ENCODE measurements around the gene PHLPP2.

DNA sequence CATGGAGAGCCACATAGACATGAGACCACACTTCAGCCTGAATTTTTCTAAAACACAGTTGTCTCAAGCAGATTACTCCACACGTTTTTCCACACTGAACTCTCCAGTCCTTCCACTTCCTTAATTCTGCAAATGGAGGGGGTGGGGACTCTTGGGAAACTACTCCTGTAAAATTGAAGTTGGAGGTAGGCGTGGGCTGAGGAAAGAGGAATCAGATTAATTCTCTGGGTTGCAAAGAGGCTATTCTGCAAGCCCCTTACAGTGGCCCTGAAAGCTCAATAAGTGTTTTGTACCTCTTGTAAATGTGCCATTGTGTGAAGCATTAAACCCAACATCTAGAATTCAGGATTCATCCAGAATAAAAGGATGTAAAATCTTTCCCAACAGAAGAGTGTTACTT, 88.9 kb downstream of the PHLPP2 start:
- no peak for TF ChIP-seq POLR2A (IDR thresholded peaks at IDR 0.05)
- TF ChIP-seq, protein P1, sequence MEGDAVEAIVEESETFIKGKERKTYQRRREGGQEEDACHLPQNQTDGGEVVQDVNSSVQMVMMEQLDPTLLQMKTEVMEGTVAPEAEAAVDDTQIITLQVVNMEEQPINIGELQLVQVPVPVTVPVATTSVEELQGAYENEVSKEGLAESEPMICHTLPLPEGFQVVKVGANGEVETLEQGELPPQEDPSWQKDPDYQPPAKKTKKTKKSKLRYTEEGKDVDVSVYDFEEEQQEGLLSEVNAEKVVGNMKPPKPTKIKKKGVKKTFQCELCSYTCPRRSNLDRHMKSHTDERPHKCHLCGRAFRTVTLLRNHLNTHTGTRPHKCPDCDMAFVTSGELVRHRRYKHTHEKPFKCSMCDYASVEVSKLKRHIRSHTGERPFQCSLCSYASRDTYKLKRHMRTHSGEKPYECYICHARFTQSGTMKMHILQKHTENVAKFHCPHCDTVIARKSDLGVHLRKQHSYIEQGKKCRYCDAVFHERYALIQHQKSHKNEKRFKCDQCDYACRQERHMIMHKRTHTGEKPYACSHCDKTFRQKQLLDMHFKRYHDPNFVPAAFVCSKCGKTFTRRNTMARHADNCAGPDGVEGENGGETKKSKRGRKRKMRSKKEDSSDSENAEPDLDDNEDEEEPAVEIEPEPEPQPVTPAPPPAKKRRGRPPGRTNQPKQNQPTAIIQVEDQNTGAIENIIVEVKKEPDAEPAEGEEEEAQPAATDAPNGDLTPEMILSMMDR (IDR thresholded peaks at IDR 0.05) = no peak
